ENCODE measurements around the gene LRCH1.

- TF ChIP-seq, protein P1, sequence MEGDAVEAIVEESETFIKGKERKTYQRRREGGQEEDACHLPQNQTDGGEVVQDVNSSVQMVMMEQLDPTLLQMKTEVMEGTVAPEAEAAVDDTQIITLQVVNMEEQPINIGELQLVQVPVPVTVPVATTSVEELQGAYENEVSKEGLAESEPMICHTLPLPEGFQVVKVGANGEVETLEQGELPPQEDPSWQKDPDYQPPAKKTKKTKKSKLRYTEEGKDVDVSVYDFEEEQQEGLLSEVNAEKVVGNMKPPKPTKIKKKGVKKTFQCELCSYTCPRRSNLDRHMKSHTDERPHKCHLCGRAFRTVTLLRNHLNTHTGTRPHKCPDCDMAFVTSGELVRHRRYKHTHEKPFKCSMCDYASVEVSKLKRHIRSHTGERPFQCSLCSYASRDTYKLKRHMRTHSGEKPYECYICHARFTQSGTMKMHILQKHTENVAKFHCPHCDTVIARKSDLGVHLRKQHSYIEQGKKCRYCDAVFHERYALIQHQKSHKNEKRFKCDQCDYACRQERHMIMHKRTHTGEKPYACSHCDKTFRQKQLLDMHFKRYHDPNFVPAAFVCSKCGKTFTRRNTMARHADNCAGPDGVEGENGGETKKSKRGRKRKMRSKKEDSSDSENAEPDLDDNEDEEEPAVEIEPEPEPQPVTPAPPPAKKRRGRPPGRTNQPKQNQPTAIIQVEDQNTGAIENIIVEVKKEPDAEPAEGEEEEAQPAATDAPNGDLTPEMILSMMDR (IDR thresholded peaks at IDR 0.05): no peak
- TF ChIP-seq POLR2AphosphoS5 (IDR thresholded peaks at IDR 0.05) (peak in 1 of 3 donors; percentile 21), EP300 (IDR thresholded peaks at IDR 0.05; ENCODE audit: low read depth) (no peak)
Measured at GRCh38 chr13:46753137-46753536, 200.2 kb downstream of the LRCH1 start.

All from transverse colon (tissue), 4 donors.